ENCODE measurements around the gene CTPS1. TPM values are rescaled to one million over a fixed set of nuclear protein-coding genes. Genes with fewer than 3 reads are reported as not detected.

Gene CTPS1
- total RNA-seq, 1 donor from 2014 or later = 21.3 TPM

DNA sequence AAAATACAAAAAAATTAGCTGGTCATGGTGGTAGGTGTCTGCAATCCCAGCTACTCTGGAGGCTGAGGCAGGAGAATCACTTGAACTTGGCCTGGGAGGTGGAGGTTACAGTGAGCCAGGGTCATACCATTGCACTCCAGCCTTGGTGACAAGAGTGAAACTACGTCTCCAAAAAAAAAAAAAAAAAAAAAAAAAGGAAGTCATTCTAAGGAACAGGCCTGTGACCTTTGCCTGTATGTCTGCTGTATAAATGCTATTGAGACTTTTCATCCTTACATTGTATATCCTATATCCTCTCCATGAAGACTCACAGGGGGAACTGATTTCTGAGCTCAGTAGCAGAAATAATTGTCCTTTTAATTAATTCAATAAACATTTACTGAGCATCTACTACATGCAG, 7.5 kb upstream of the CTPS1 start:
- DNase-seq = no peak

DNA sequence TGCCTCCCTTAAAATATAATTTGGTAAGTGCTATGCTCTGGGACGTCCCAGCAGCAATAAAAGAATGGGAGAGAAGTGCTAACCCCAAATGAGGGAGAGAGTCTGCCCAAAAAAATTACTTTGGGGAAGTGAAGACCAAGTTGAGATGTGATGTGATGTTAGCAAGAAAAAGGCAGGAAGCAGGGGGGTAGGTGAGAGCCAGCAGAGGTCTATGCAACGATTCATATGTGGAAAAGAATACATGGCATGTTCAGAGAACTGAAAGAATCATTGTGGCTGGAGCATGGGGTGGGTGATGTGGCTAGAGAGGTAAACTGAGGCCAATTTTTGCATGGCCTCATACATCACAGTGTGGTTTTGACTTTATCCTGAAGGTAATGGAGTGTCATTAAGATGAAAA, 5.6 kb upstream of the CTPS1 start:
- no peak for DNase-seq

DNA sequence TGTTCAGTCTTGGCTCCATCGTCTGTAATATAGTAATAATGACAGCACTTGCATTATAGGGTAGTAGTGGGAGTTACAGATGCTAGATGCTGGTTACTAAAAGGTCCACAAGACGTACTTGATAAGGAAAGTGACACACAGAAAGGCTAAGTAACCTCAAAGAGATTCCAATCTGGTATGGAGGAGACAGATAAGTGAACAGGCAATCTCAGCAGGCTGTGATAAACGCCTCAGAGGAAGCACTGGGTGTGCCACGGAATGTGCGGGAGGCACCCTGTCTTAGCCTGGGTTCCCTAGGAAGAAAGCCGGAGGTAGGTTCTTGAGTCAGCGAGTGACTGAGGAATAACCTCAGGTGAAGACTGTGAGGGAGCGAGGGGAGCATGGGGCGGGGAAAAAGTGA, 4.6 kb upstream of the CTPS1 start:
- DNase-seq = no peak

DNA sequence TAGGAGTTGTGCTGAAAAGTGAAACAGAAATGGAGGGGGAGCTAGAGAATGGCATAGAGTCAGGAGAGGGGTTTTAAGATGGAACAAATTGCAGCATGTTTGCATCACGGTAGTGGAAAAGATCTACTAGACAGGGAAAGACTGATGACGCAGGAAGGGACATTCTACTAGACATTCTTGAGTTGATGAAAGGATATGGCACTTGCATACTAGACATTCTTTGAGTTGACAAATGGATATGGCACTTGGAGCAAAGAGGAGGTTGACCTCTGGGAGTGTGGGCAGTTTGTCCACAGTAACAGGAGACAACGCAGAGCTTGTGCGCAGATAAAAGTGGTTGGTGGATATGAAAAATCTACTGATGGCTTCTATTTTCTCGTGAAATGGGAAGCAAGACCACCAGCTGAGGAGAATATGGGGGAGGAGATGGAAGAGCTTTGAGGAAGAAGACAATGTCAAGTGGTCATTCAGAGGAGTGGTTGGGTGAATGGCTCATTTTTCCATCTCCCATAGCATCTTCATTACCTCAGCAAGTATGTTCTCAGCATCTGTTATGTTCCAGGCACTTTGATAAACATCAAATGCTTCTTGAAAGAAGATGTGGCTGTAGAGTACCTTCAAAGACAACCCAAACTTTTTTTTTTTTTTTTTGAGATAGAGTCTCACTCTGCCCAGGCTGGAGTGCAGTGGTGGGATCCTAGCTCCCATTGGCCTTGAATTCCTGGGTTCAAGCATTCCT, 2.4 kb upstream of the CTPS1 start:
- DNase-seq = no peak

DNA sequence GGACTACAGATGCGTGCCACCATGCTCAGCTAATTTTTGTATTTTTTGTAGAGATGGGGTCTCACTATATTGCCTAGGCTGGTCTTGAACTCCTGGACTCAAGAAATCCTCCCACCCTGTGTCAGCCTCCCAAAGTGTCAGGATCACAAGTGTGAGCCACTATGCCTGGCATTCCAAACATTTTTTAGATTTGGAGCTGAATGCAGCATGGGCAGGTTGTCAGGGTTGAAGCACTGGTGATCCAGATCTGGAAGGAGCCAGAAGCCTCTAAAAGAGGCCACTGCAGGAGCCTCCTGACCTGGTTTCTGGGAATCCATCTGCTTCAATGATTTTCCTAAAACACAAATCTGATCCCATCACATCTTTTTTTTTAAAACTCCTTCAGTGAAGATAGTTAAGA, 1.8 kb upstream of the CTPS1 start:
- DNase-seq = no peak

DNA sequence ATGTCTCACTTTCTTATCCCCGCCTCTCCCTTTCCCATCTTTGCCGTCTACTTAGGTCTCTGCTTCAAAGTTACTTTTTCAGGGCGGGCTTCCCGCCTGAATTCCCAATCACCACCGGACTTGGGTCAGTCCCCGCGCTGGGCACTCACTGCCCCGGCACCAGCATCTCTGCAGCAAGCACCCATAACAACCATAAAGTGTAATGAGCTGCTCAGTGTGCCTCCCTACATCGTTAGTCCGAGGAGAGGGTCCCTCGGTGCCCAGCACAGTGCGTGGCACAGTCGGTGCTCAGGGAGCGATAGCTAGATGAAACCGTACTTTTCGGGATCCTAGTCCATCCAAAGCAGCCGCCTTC, 633 bp upstream of the CTPS1 start:
- DNase-seq = no peak

DNA sequence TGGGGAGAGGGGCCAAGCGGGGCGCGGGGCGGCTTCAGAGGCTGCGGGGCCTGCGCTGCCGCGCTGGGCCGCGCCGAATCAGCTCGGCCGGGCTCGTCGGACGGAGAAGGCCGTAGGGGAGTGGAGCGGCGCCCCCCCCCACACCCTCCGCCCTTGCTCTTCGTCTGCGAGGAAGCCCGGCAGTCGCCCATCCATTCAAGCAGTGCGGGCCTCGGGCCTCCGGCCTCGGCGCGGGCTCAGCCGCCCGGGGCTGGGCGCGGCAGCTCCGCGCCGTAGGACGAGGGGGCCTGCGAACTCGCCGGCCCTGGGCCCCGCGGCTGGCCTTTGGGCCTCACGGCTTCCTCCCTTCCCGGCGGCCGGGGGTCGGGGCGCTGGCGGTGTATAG, 564 bp downstream of the CTPS1 start:
- no peak for DNase-seq

DNA sequence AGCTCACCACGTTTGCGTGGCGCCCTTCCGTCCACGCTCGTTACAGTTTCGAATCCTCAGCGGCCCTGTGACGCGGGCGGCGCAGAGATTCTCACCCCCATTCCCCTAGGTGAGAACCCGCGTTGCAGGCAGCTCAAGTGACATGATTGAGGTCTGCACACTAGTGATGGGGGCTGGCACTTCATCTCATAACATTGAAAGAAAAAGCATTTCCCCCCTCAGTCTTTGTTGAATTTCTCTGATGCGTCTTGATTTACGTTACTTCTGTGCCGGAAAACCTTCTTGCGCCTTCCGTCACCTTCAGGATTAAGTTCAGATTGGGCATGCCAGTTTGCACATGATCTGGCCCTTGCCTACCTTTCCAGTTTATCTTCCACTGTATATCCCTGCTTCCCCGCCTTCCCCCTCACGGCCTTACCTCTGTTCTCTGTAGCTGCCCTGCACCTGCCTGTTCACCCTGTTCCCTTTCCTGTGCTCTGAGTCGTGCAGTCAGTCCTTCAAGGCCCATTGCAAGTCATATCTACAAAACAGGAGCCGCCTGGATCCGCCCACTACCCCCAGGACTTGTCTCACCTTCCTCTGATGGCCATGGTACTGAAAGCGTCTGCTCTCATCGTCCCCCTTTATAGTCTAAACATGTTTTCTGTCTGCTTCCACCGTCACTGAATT, 1.1 kb downstream of the CTPS1 start:
- DNase-seq = peak; percentile 46

DNA sequence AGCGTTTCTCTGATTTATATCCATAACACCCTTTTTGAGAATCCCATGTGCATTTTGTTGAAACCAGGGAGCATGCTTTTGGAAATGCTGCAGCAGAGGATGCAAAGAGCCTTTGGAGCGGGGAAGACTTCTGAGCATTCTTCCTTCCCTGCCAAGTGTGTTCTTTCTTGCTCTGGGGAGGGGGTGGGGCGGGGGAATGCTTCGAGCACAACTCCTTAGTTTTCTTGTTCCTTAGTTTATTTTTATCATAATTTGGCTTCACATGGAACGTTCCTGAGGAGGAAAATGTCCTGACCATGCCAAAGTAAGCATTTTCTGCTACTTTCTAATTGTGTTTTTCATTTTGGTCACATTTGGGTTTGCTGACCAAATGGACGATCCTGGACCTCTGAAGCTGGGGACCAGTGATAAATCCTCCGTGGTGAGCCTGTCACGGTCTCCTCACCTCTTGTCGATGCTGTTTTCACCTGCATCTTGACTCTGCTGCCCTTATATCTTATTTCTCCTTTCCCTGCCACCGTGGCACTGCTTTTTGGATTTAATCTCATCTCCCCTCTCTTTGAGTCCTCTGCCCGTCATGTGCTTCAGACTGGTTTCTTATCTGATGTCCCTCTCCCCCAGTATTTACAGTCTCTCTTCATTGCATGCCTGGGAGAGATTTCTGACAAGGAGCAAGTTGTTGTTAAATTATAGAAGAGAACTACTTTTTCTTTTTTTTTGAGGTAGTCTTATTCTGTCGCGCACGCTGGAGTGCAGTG, 2.4 kb downstream of the CTPS1 start:
- no peak for DNase-seq

DNA sequence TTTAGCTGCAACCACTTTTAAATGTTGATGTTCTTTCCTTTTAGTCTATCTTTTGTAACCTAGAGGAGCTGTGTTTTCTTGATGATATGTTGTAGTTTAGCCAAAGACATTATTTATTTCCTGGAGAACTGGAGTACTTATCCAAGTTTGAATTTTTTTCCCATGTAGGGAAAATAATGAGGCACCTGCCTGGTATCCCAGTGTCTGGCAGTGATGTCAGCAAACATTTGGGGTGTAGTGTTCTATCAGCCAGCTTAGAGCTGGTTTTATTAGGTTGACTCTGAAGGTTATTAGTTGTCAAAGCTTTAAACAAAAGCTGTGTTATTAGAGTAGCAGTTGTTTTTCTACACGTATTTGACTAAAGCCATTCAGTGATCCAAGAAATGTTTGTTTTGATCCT, 3.2 kb downstream of the CTPS1 start:
- DNase-seq = no peak

DNA sequence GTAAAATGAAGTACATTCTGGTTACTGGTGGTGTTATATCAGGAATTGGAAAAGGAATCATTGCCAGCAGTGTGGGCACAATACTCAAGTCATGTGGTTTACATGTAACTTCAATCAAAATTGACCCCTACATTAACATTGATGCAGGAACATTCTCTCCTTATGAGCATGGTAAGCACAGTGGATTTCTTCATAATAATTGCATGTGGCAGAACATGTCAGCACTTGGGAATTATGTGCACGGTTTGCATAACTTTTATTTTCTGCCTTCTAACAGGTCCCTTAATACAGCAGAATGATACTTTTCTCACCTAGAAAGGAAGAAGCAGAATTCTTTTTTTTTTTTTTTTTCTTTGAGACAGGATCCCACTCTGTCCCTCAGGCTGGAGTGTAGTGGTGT, 3.8 kb downstream of the CTPS1 start:
- DNase-seq = no peak

DNA sequence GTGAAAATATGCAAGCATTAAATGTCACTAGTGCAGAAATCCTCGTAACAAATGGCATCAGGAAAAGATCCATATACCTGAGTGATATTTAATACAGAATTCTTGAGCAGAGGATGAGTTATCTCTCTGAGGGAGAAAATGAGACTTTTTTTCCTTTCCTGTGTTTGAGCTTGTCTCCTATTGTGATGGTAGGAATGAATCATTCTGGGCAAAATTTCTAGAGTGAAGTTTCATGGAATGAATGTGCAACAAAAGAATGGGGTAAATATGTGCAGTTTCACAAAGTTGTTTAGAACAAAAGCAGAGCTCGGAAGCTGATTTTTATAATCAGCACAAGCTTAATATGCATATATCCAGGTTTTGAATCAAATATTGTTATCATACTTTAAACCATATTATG, 4.6 kb downstream of the CTPS1 start:
- DNase-seq = peak; percentile 49

DNA sequence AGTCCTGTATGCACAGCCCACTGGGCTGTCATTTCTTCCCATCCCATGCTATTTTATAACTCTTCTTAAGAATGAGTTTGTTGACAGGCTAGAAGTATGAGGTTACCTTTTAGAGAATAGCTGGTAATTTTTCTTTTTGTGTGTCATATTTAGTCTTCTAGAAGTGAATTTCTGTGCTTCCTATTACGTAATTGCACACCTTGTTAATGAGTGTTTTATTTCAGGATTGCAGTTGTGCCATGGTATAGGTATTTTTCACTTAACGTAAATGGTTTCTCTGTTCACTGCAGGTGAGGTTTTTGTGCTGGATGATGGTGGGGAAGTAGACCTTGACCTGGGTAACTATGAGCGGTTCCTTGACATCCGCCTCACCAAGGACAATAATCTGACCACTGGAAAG, 5.0 kb downstream of the CTPS1 start:
- no peak for DNase-seq

DNA sequence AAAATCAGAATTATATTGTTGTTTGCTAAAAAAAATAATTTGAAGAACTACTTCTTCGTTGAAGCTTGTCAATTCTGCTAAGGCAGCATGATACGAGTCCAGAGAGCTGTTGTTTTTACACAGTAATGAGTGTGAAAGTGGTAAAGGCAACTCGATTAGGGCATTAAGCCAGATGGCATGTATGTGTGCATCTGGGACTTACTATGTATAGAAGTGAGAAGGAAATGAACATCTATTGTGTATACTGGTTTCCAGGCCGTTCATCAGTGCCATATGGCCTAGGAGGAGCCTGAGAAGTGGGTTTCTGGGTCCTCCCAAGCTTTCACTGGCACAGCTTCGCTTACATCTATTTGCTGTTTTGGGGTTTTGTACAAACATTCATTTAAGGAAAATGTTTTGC, 5.7 kb downstream of the CTPS1 start:
- no peak for DNase-seq

DNA sequence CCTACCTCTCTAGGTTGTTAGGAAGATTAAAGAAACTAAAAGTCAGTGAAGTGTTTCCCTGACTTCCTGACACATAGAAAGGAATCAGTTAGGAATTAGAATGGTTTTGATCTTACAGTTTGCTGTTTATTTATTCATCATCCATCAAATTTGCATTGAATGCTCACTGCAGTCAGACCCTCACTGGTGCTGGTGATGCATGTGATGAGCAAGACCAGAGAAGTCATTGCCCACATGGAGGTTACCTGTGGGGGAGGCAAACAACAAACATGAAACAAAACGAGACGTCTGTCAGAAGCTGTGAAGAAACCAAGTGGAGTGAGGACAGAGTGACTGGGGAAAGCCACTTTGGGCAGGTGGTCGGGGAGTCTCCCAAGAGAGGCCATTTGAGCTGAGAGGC, 6.4 kb downstream of the CTPS1 start:
- DNase-seq = no peak

DNA sequence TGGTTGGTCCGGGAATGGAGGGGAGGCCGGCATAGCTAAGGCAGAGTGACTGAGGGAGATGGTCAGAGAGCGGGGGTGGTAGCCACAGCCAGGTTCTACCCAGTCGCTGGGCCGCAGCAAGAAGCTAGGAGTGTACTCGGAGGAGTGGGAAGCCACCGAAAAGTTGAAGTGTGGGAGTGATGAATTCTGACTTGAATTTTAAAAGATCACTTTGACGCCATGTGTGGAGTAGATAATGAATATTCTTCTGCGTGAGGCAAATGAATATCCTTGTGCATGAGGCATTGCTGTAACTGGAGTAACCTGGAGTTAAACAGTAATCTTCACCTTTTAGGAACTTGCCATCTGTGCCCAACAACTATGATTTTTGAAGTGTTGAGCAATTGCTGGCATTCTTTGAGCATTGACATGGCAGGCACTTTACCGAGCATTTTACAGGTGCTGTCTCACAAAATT, 6.9 kb downstream of the CTPS1 start:
- no peak for DNase-seq

DNA sequence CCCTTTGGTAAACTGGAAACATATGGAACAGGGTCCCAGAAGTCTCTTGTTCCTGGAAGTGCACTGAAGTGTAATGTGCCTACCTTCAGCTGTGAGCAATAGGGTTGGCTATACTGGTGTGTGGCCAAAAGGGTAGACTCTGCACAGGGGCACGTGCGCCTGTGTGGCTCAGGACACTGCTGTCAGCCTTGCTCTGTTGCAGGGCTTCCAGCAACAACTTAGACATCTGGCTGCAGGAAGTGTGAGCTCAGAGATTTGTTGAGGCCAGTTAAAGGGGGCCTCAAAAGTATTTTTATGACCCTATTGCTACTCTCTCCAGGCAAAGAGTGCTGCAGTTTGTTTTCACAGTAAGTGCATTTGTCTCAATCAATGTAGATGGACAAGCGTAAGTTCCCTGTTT, 7.5 kb downstream of the CTPS1 start:
- no peak for DNase-seq

DNA sequence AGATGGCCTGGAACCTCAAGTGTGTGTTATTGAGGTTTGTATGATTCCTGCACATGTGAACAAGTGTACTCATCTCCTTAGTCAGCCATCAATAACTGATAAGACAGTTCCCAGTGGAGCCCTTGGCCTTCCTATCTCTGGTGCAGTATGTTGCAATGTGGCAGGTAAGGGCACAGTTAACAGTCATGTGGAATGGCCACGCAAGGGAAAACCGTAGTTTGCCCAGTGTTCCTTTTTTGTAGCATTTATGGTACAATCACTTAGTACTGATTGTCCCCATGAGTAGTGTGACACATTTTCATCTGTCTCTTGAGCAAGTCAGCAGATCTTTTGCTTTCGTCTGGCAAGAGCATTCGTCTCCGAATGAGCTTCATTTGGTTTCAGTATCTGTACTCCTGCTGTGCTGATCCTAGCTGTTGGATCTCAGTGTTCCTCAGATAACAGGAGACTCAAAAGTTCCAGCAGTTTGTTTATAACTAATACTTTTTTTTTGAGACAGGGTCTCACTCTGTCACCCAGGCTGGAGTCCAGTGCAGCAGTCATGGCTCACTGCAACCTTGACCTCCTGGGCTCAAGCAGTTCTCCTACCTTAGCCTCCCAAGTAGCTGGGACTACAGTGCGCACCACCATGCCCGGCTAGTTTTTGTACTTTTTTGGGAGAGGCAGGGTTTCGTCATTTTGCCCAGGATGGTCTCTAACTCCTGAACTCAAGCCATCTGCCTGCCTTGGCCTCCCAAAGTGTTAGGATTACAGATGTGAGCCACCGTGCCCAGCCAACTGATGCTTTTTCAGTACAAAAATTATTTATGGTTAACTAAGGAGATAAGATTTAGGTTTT, 8.2 kb downstream of the CTPS1 start:
- no peak for DNase-seq

DNA sequence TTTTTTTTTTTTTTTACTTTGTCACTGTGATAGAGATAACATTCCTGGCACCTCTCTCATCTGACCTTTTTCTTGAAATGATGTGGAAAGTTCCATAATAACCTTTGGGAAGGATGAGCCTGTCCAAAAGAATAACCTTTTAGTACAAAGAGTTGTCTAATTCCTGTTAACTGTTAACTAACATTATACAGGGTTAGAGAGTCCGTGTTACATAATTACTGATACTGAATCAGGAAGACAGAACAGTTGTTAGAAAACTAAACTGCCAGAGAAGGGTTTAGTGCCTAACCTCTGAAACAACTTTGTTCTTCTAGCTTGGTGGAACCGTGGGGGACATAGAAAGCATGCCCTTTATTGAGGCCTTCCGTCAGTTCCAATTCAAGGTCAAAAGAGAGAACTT, 8.8 kb downstream of the CTPS1 start:
- no peak for DNase-seq

DNA sequence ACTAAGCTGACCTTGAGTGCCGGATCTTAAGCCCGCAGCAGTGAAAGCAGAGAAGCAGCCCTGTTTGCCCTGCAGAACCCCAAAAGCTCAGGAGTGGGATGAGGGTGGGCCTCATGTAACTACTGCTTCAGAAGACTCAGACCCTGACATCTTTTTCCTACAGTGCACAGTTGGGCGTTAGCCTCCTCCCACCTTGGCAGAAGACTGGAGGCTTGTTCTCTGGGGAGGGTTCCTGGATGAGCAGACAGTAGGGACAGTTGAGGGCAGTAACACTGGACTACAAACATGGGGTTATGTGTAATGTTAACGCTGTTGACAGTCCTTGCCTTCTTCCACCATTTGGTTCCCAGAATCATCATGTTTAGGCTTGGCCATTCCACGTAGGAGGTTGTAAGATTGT, 9.6 kb downstream of the CTPS1 start:
- DNase-seq = no peak

DNA sequence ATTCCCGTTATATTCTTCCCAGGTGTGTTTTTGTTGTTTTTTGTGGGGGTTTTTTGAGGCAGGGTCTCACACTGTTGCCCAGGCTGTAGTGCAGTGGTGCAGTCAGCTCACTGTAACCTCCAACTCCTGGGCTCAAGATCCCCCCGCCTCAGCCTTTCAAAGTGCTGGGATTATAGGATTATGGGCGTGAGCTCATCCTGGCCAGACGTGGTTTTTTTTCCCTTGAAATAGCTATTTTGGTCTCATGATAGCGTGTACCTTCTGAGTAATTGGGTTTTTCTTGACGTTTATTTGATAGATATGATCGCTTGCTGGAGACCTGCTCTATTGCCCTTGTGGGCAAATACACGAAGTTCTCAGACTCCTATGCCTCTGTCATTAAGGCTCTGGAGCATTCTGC, 17.6 kb downstream of the CTPS1 start:
- DNase-seq = no peak

DNA sequence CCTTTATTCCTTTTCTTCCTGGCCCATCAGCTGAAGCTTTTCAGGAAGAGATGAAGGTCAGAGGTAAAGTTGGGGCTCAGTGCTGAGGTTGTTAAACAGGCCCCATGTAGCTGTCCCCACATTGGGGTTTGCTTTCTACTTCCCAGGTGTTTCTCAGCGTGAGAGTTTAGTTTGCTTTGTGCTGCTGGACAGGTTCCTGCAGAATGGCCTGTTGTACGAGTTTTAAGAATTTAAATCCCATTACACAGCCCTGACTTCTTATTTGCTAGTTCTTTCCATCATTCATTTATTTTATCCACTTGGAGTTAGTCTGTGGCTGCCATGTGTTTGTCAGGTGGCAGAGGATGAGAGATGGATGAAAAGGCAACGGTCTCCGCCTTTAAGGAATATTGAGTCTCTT, 19.2 kb downstream of the CTPS1 start:
- no peak for DNase-seq

DNA sequence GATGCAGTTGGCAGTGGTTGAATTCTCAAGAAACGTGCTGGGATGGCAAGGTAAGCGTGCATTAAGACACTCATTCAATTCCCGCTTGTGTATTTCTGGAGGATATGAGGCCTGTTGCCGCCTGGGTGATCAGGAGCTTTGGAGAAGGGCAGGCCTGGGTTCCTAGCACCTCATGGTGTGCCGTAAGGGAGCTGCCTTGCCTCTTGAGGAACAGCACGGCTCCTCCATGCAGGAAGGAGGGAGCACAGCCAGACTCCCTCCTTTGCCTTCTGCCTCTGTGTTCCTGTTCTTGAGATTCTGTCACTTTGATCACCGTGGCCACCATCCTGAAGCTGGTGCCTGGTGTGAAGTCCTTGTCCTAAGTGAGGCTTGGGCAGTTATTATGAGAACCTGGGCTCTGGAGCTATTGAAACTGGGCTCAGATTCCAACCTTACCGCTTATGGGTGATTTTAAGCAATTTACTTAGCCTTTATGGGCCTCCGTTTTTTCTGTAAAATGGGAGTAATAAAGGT, 23.7 kb downstream of the CTPS1 start:
- DNase-seq = no peak
